HG03196 (cell line): ENCODE data around the gene DENND4C.
"Not testable (repeated sequence)": the region's sequence is repeated elsewhere in the genome, so short reads cannot be mapped to it uniquely, and the experiment has no call there.

Experiments
- ATAC-seq: cut with Tn5 transposase; IDR thresholded peaks from one replicate; pipeline ENCODE4 v1.9.1; 2021; ENCODE audit not compliant: unreplicated experiment

DENND4C gene

DNA sequence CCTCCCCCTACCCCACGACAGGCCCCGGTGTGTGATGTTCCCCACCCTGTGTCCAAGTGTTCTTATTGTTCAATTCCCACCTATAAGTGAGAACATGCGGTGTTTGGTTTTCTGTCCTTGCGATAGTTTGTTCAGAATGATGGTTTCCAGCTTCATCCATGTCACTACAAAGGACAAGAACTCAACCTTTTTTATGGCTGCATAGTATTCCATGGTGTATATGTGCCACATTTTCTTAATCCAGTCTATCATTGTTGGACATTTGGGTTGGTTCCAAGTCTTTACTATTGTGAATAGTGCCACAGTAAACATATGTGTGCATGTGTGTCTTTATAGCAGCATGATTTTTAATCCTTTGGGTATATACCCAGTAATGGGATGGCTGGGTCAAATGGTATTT is 35.1 kb downstream of the DENND4C start:
- not testable (repeated sequence) for ATAC-seq

DNA sequence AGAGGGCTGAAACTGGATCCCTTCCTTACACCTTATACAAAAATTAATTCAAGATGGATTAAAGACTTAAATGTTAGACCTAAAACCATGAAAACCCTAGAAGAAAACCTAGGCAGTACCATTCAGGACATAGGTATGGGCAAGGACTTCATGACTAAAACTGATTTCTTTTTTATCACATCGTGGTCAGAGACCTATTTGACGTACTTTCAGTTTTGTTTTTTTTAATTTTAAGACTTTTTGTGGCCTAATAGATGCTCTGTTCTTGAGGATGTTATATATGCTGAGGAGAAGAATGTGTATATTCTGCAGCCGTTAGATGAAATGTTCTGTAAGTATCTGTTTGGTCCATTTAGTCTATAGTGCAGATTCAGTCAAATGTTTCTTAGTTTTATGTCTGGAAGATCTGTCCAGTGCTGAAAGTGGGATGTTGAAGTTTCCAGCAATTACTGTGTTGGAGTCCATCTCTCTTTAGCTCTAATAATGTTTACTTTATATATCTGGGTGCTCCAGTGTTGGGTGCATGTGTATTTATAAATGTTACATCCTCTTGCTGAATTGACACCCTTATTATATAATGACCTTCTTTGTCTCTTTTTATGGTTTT is 36.4 kb downstream of the DENND4C start:
- not testable (repeated sequence) for ATAC-seq

DNA sequence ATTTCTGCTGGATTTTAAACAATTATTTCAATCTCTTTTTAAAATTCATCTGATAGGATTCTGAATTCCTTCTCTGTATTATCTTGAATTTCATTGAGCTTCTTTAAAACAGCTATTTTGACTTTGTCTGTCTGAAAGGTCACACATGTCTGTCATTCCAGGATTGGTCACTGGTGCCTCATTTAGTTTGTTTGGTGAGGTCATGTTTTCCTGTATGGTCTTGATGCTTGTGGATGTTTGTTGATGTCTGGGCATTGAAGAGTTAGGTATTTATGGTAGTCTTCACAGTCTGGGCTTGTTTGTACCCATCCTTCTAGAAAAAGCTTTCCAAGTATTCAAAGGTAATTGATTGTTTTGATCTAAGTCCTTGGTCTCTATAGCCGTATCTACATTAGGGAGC is 39.1 kb downstream of the DENND4C start:
- ATAC-seq = no peak

DNA sequence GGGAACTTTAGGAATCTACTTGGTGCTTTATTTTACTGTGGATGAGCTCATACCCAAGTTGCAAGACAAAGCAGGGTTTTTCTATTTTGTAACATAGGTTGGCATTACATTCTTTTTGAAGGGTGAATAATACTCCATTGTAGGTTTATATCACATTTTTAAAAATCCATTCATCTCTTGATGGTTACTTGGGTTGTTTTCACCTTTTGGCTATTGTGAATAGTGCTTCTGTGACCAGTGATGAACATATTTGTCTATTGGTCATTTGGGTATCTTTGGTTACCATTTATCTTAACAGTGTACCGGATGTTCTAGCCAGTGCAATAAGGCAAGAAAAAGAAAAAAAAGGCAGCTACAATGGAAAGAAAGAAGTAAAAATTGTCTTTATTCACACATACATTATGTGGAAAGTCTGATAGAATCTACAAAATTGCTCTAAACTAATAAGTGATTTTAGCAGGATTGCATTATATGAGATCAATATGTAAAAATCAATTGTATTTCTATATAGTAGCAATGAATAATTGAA is 40.0 kb downstream of the DENND4C start:
- no peak for ATAC-seq

DNA sequence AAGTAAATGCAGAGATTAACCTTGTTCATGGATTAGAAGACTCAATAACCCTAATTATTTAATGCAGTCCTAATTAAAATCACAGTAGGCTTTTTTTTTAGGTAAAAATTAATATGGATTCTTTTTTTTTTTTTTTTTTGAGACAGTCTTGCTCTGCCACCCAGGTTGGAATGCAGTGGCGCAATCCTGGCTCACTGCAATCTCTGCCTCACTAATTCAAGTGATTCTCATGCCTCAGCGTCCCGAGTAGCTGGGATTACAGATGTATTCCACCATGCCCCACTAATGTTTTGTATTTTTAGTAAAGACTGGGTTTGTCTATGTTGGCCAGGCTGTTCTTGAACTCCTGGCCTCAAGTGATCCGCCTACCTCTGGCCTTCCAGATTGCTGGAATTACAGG is 40.6 kb downstream of the DENND4C start:
- no peak for ATAC-seq

DNA sequence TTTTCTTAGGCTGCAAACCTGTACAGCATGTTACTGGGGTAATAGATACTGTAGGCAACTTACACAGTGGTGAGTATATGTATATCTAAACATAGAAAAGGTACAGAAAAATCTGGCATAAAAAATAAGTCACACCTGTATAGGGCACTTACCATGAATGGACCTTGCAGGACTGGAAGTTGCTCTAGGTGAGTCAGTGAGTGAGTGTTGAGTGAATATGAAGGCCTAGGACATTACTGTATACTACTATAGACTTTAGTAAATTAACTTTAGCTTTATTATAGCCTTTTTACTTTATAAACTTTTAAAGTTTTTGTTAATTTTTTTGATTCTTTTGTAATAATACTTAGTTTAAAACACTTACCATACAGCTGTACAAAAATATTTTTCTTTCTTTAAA is 51.3 kb downstream of the DENND4C start:
- ATAC-seq = no peak

DNA sequence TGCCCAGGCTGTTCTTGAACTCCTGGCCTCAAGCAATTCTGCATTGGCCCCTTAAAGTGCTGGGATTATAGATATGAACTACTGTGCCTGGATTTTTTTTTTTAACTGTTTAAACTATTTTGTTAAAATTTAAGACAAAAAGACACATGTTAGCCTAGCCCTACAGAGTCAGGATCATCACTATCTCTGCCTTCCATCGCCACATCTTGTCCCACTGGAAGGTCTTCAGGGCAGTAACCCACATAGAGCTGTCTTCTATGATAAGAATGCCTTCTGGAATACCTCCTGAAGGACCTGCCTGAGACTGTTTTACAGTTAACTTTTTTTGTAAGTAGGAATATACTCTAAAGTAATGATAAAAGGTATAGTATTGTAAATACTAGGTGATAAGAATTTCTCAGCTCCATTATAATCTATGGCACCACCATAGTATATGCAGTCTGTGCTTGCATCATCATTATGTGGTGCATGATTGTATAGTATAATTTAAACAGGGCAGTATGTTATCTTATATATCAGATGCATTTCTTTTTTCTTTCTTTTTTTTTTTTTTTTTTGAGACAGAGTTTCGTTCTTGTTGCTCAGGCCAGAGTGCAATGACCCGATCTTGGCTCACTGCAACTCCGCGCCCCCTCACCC is 52.7 kb downstream of the DENND4C start:
- no peak for ATAC-seq

DNA sequence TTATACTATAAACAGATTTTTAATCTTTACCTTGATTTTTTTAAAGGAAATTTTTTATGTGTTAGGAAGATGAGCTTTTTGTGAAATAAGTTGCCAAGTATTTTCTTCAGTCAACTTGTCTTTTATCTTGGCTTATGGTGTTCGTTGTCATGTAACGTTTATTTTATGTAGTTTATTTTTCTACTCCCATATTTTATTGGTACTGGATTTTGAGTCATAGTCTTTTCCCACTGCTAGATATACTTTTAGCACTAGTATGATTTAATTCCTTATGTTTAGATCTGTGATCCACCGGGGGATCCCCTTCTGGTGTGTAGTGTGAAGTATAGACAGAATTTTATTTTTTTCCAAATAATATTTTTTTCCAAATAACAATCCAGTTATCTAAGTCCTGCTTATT is 54.2 kb downstream of the DENND4C start:
- ATAC-seq = no peak

DNA sequence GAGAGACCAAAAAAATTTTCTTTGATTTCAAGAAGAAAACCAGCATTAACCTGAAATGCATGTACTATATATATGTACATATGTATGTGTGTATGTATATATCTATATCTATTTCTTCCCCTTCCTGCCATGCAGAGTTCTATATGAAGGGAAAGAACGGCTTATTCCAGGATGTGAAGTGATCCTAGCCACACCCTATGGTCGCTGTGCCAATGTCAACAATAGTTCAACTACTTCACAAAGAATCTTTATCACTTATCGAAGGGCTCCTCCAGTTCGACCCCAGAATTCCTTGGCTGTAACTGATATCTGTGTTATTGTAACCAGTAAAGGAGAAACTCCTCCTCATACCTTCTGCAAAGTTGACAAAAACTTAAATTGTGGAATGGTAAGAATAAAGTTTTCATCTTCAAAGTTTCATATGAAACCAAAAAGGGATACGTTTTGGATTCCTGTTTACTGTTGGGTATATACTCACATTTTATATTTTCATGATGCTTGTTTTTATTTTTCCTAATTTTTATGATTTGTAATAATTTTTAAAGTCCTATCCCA is 56.2 kb downstream of the DENND4C start:
- no peak for ATAC-seq

DNA sequence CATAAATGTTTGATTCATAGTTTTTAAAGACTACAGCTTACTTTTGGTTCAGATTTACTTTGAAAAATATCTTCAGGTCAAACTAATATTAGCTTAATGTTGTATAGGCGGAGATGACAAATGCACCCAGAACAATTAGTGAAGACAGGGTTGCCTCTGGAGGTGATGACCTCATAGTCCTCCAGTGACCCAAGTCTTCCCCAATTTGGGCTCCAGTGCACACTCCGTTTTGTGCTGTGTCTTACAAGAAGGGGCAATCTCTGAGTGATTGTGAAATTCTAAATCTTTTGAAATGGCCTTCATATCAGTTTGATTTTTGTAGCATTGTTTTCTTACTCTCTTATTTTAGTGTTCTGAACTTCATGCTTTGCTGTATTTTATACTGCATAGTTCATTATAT is 57.6 kb downstream of the DENND4C start:
- ATAC-seq = no peak

DNA sequence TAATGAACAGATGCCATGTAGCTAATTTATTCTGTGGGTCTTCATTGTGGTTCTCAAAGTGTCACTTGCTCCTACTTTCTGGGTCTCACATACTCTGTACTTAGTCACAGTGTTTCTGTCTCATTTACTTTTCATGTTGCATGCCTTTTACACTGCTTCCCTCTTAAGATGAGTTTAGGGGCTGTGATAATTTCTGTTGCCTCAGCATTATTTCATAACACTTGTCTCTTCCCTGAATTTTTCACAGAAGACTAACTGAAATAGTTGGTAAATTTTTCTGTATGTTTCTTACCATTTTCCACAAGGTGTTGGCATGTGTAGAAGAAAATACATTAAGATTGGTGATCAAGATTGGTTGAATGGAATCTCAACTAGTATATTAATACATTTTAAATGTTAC is 59.6 kb downstream of the DENND4C start:
- no peak for ATAC-seq

DNA sequence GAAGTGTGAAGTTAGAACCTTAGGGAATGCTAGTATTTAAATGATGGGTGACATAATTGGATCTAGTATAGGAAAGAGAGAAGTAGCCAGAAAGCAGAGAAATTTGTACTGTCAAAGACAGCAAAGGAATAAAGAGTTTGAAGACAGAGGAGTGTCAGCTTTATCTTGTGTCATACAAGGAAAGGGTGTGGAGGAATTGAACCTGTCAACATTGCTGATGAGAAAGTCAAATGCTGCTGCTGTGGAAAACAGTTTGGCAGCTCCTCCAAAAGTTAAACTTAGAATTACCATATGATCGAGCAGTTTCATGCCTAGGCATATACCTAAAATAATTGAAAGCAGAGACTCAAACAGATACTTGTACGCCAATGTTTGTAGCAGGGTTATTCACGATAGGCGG is 63.7 kb downstream of the DENND4C start:
- ATAC-seq = no peak

DNA sequence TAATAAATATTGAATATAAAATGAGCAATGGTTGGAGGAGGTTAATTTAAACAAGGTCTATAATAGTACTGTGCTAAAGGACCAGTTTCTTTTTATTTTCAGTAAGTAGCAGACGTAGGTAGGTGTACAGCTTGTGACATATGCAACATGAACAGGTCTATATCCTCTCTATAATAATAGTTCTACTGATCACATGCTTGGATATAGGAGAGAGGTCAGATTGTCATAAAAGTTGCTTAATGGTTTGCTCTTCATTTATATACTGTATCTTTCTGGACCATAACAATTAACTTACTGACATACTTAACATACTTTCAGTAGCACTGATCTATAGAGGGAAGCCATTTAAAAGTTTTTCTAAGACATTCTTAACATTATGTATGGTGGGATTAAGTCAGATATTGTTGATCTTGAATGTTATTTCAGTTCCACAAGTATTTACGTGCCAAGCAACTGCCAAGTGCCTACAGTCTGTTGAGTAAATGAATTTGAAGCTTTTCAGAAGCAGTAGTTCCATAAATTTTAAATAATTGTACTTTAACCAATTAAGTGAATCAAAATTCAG is 68.0 kb downstream of the DENND4C start:
- no peak for ATAC-seq

DNA sequence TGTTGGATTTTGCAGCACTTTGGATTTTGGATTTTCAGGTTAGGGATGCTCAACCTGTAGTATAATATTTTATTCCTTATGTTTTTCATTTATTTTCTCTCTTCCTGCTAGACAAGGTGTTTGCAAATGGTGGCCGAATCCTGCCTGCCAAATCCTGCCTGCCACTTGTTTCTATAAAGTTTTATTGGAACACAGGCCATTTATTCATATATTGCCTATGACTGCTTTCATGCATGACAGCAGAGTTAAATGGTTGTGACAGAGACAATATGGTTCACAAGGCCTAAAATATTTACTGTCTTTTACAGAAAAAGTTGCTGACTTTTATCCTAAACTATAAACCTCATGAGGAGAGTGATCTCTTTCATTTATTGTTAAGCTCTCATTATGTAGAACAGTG is 72.7 kb downstream of the DENND4C start:
- ATAC-seq = no peak

DNA sequence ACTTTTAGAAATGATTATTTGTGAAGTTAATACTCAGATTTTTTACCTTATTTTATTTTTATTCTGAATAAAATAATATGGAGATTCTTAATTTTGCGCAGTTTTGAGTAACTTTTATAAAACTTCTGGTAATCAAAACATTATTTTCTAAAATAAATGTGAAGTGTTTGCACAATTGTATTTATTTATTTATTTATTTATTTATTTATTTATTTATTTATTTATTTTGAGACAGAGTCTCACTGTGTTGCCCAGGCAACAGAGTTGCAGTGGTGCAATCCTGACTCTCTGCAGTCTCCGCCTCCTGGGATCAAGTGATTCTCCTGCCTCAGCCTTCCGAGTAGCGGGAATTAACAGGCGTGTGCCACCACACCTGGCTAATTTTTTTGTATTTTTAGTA is 76.1 kb downstream of the DENND4C start:
- ATAC-seq = no peak

DNA sequence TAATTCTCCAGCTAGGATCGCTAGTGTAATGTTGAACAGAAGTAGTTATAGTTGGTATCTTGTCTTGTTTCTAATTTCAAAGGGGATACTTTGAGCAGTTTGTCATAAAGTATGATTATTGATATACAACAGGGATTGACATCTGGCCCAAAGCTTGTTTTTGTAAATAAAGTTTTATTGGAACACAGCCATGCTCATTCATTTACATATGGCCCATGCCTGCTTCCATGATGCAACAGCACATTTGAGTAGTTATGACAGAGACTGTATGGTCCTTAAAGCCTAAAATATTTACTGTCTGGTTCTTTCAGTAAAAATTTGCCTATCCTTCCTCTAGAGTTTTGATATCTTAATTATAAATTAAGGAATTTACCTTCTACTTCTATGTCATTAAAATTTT is 79.8 kb downstream of the DENND4C start:
- no peak for ATAC-seq

DNA sequence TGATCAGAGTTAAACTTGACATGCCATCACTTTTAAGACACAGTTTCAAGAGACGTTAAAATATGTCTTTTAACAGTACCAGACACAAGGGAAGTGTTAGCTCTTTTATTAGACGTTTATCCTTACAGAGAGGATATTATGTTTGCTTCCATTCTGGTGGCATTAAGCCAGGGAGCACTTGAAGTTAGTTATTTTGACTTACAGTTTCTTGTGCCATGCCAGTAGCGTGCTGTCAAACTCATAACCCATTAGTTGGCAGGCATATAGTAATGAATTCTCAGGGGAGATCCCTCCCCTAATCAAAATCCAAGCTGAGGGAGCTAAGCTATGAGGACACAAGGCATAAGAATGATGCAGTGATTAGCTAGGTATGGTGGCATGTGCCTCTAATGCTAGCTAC is 83.1 kb downstream of the DENND4C start:
- no peak for ATAC-seq

DNA sequence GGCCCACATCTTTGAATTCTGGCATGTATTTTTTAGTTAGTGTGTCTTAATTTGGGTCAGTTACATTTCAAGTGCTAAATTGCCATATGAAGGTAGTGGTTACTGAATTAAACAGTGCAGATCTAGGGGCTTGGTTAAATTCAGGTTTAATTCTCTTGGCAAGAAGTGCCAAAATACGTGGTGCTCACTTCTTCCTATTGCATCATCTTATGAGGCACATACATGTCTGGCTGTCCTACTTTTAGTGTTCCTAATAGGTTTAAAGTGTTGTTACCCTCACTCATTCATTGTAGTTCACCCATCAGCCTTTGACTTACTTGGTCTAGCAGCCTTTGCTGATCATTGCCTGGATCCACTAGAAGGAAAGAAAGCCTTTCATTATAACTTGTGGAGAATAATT is 90.0 kb downstream of the DENND4C start:
- no peak for ATAC-seq

DNA sequence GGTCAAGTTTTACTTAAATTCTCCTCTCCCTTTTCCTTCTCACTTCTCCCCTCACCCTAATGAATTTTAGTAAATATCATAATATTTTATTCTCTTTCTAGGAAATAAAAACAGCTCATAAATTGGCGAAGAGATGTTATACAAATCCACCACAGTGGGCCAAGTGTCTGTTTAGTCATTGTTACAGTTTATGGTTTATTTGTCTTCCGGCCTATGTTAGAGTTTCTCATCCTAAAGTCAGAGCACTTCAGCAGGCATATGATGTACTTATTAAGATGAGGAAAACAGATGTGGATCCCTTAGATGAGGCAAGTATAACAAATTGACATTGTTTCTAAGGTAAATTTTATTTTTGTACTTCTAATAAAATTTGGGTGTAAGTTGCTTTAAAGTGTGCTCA is 101.4 kb downstream of the DENND4C start:
- ATAC-seq = no peak

DNA sequence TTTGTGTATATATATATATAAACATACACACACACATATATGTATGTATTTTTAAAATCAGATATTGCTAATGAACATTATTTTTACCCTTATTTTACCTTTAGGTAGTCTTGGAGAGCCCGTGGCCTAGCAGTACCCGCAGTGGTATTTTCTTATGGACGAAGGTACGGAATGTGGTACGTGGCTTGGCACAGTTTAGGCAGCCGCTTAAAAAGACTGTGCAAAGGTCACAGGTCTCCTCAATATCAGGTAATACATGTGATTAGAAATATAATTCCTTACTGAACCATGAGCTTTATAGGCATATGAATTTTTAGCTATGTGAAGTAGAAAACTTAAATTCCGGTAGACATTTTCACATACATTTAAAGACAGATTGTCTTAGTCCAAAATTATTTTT is 105.7 kb downstream of the DENND4C start:
- no peak for ATAC-seq

DNA sequence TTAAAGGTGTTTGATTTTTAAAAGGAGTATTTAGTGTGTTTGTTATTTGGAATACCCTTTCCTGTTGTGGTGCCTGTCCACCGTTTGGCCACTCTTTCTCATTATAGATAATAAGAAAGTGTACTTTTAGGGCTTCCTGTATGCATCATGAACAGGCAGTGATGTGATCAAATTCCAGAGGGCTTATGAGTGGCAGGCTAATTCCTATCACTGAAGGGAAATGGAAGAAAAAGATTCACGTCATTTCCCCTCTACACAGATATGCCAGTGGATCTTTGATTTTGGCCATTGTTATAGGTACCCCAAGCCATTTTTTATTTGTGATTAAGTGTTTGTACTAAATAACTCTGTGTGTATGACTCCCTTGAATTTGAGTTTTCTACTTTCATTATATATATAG is 112.5 kb downstream of the DENND4C start:
- ATAC-seq = no peak

DNA sequence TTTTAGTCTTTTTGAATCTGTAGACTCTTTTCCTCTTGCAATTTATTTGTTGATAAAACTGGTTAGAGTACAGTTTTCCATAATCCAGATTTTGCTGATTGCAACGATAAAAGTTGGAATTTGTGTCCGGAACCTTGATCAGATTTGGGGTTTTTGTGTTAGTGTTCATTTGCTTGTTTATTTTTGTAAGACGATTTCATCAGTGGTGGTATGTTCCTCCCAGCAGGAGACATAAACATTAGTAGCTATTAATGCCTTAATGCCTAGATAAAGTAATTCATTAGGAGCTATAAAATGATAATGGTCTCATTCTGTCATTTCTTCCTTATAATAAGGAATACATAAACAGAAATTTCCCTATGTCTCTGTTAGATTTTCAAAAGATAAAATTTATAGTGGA is 128.2 kb downstream of the DENND4C start:
- ATAC-seq = no peak
